Small intestine (tissue), 16 donors: ENCODE data around the gene CC2D1A. TPM values are rescaled to one million over a fixed set of nuclear protein-coding genes. Genes with fewer than 3 reads are reported as not detected.

Experiments used
- DNase-seq, 2 donors: peaks; one replicate each; pipeline versions ENCODE4 v3.0.0 to v3.0.0-alpha.2; 2013
- FAIRE-seq: peaks from 2 replicates; lab custom pipeline; 2012; peaks lifted over from hg19 to GRCh38; lab: Jason Lieb, UNC
- H3K27ac ChIP-seq, 3 donors: one replicate each; pipeline ENCODE4 v1.5.1; 2013; ENCODE audit warnings: low read length in 2 of 3, mild to moderate bottlenecking in 2 of 3, control low read depth in 1 of 3, inconsistent platforms in 1 of 3, low read depth in 1 of 3, moderate library complexity in 1 of 3
- H3K27me3 ChIP-seq, 3 donors: one replicate each; pipeline ENCODE4 v1.6.1; 2013; ENCODE audit warnings: low read length in 3 of 3, inconsistent platforms in 1 of 3; ENCODE audit not compliant: control insufficient read depth in 3 of 3, insufficient read depth in 3 of 3
- H3K36me3 ChIP-seq, 3 donors: one replicate each; pipeline ENCODE4 v1.6.1; 2013; ENCODE audit warnings: low read length in 3 of 3, inconsistent platforms in 1 of 3, low read depth in 1 of 3, mild to moderate bottlenecking in 1 of 3, moderate library complexity in 1 of 3; ENCODE audit not compliant: control insufficient read depth in 3 of 3, insufficient read depth in 2 of 3
- H3K4me1 ChIP-seq, 3 donors: one replicate each; pipeline ENCODE4 v1.6.1; 2013; ENCODE audit warnings: low read length in 2 of 3, inconsistent platforms in 1 of 3, low read depth in 1 of 3, mild to moderate bottlenecking in 1 of 3, moderate library complexity in 1 of 3; ENCODE audit not compliant: control insufficient read depth in 3 of 3, insufficient read depth in 2 of 3
- H3K4me3 ChIP-seq, 3 donors: one replicate each; pipeline ENCODE4 v1.5.1; 2013; ENCODE audit warnings: low read length in 3 of 3, control low read depth in 1 of 3, inconsistent platforms in 1 of 3, low read depth in 1 of 3, mild to moderate bottlenecking in 1 of 3, moderate library complexity in 1 of 3
- H3K9me3 ChIP-seq, 2 donors: one replicate each; pipeline ENCODE4 v1.6.1; 2013; ENCODE audit warnings: low read depth in 1 of 2, low read length in 1 of 2; ENCODE audit not compliant: control insufficient read depth in 2 of 2, insufficient read depth in 1 of 2
- WGBS, 3 donors: extraction: QIAGEN DNeasy Blood & Tissue Kit; methylation state at CpG; one replicate each; pipeline ENCODE4 v1.1.7; 2013; 5-methylcytosine and 5-hydroxymethylcytosine counted together
- long read RNA-seq, 10 donors: transcript quantifications; one replicate each; lab custom pipeline, GENCODE V29; 2026
- polyA plus RNA-seq, 4 donors: library from polyadenylated mRNA; stranded (reverse) in 3 of 4; unstranded in 1 of 4; fragments of 200-250 nt in 3 of 4; fragments of 120-200 nt in 1 of 4; gene quantifications; one replicate each; pipeline versions ENCODE4 v1.2.1 to v1.2.3, GENCODE V29; 2013
- donor health status: healthy with polysubstance abuse.
- donor health status: control.
- donor health status: control.
- donor health status: Bipolar disorder and iron deficiency.
- donor health status: healthy.

CC2D1A gene
- 100 to 1,000 TPM in 2 of 4 donors, 10 to 100 TPM in 2; 38.2 to 199 (median 103) TPM for polyA plus RNA-seq
- long read RNA-seq, donor 1: 0 reads
- long read RNA-seq, donor 2, partial matches to known transcripts: 5 of 6 reads
- long read RNA-seq, donor 2, other reads (novel, unspliced or antisense): 0 of 6 reads
- long read RNA-seq, donor 3: 0 reads
- long read RNA-seq, donor 4: 0 reads
- long read RNA-seq, donor 5: 0 reads
- long read RNA-seq, donor 6, partial matches to known transcripts: 12 of 13 reads
- long read RNA-seq, donor 6, other reads (novel, unspliced or antisense): 0 of 13 reads
- long read RNA-seq, donor 7, partial matches to known transcripts: 5 of 5 reads
- long read RNA-seq, donor 7, other reads (novel, unspliced or antisense): 0 of 5 reads
- long read RNA-seq, donor 8: 0 reads
- long read RNA-seq, donor 9: 0 reads
- long read RNA-seq, donor 10, partial matches to known transcripts: 5 of 5 reads
- long read RNA-seq, donor 10, other reads (novel, unspliced or antisense): 0 of 5 reads

- peaks cover 0 to 16% (median 5%) of the 10 kb centered on the region in 3 donors for H3K36me3 ChIP-seq
- H3K27me3 ChIP-seq: no peaks in the 10 kb centered on the region
- H3K27ac ChIP-seq: peak within 1 kb of the TSS; percentile 96 to 98 (median 97)
- H3K9me3 ChIP-seq: peaks cover 0 to 2% of the 10 kb centered on the region in 2 donors
- H3K4me1 ChIP-seq: peaks cover 0 to 12% (median 9%) of the 10 kb centered on the region in 3 donors
- DNase-seq: peak; percentile 93 to 96
- peak within 1 kb of the TSS; percentile 83 to 95 (median 85) for H3K4me3 ChIP-seq
- no peak for FAIRE-seq
- 7 to 16% (median 9%) methylated on average over 62 to 86 of the region's 86 CpGs for WGBS, 3 donors
These were observed at the start of gene CC2D1A, which contains the start of gene BRME1 for GRCh38 chr19:13905634-13906520. TSS of gene CC2D1A (plus strand) at chr19:13906201. CDS start at chr19:13906442, 241 bp downstream. TSS of gene BRME1 (minus strand) at chr19:13906117. CDS start at chr19:13904892, 1,225 bp downstream.

DNA sequence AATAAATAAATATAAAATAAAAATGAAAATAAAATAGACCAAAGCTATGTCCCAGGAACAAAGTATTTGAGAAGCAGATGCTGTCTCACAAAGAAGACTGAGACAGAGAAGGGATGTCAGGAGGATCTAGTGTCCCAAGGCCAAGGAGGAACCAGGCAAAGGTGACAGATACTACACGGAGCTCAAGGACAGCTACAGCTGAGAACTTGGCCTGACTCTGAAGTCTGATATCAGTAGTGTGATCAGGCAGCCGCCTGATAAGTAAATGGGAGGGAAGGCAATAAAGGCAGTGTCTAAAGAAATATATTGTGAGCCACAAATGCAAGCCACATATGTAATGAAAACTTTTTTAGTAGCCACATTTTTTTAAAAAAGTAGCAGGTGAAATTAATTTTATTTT lies 49.5 kb upstream of the CC2D1A start:
- DNase-seq (peak; percentile 59 to 81), FAIRE-seq (no peak)
- H3K4me3 ChIP-seq: no peak overlapping the region
- H3K9me3 ChIP-seq: peaks cover 0 to 3% of the 10 kb centered on the region in 2 donors
- WGBS, 3 donors: 19 to 59% (median 24%) methylated on average over 2 of the region's 2 CpGs
- peak overlapping the region in 1 of 3 donors; percentile 66 for H3K27ac ChIP-seq
- H3K36me3 ChIP-seq: no peaks in the 10 kb centered on the region
- no peaks in the 10 kb centered on the region for H3K27me3 ChIP-seq
- H3K4me1 ChIP-seq: peaks cover 0 to 17% (median 3%) of the 10 kb centered on the region in 3 donors

- Histone ChIP-seq H3K4me3 (no peak overlapping the region), H3K27ac (no peak overlapping the region), H3K9me3 (peaks cover 0 to under 1% of the 10 kb centered on the region in 2 donors), H3K4me1 (peaks cover 0 to 25% (median 3%) of the 10 kb centered on the region in 3 donors), H3K27me3 (peaks cover 0 to under 1% (median 0%) of the 10 kb centered on the region in 3 donors), H3K36me3 (no peaks in the 10 kb centered on the region)
- DNase-seq (no peak), FAIRE-seq (no peak)
- 91 to 100% (median 94%) methylated on average over 3 of the region's 3 CpGs for WGBS, 3 donors
These were observed 46.6 kb upstream of the CC2D1A start for GRCh38 chr19:13859361-13859880.

DNA sequence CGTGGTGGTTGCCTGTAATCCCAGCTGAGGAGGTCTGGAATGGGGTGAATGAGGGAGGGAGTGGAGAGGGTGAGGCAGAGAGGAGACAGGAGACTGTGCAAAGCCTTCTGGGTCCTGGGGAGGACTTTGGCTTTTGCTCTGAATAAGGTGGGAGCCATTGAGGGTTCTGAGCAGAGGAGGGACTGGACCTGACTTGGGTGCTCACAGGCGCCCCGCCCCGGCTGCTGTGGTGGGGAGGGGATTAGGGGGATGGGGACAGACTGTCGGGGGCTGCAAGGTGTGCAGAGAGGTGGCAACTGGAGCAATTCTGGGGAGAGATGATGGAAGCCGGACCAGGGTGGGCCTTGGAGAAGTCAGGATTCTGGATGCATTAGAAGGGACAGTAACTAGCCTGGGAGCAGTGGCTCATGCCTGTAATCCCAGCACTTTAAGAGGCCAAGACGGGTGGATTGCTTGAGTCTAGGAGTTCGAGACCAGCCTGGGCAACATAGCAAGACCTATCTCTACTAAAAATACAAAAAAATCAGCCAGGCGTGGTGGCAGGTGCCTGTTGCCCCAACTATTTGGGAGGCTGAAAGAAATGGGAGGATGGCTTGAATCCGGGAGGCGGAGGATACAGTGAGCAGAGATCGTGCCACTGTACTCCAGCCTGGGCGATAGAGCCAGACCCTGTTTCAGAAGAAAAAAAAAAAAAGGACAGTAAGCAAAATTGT lies 45.2 kb upstream of the CC2D1A start:
- Histone ChIP-seq H3K4me1 (peaks cover 0 to 28% (median 0%) of the 10 kb centered on the region in 3 donors), H3K9me3 (no peaks in the 10 kb centered on the region), H3K27ac (peak overlapping the region in 2 of 3 donors; percentile 82 to 99), H3K27me3 (peaks cover 0 to 5% (median 0%) of the 10 kb centered on the region in 3 donors), H3K36me3 (no peaks in the 10 kb centered on the region), H3K4me3 (no peak overlapping the region)
- WGBS, 3 donors: 75 to 84% (median 83%) methylated on average over 13 of the region's 13 CpGs
- DNase-seq (peak in 1 of 2 donors; percentile 14), FAIRE-seq (no peak)

DNA sequence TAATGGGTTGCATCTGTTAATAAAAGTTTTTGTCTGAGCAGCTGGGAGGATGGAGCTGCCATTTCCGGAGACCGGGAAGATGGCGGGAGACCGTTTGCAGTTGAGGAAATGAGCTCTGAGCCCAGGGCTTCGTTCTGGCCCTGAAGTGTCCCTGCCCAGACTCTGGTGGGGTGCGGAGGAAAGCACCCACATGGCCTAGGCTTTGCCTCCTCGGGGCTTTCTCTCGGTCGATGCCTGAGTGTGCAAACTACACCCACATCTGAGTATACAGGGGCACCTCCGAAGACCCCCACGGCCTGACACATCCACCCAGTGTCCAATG lies 44.6 kb upstream of the CC2D1A start:
- 22 to 39% (median 32%) methylated on average over 6 to 11 of the region's 11 CpGs for WGBS, 3 donors
- Histone ChIP-seq H3K9me3 (no peaks in the 10 kb centered on the region), H3K36me3 (no peaks in the 10 kb centered on the region), H3K4me1 (peaks cover 0 to 31% (median 0%) of the 10 kb centered on the region in 3 donors), H3K27me3 (peaks cover 0 to 9% (median under 1%) of the 10 kb centered on the region in 3 donors), H3K4me3 (peak overlapping the region in 2 of 3 donors; percentile 40 to 45), H3K27ac (peak overlapping the region; percentile 62 to 99 (median 82))
- DNase-seq (no peak), FAIRE-seq (no peak)

DNA sequence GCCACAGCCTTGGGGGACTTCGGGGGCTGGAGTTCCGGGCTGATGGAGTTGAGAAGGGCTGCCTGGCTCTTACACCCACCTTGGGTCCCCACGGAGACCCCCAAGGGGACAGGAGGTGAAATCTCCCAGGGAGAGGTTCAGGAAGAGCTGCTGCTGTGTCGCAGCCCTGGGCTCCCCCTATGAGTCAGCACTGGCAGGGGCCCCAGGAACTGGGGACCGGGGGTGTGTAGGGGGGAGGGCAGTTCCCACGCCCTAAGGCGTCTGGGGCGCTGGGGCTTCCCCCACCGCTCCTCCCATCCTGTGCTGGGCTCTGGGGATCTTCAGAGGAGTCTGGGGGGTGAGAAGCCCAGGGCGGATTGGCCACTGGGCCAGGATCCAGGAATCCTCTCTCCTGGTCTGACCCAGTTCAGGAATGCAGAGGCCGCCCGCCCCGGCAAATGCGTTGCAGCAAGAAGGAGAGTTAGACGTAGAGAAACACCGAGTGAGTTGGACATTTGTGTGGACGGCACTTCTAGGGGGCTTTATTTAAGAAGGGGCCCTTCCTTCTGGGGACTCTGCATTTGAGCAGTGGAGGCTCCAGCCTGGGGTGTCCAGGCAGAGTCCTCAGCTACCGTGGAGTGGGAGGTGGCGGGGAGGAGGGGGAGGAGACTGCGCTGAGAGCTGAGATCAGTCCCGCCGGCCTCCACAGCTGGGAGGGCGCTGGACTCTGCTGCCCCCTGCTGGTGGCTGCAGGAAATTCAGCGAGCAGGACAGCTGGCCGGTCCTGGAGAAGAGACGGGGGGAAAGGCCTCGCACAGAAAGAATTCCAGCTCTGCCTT lies 44.1 kb upstream of the CC2D1A start:
- Histone ChIP-seq H3K4me1 (peaks cover 0 to 27% (median 0%) of the 10 kb centered on the region in 3 donors), H3K9me3 (no peaks in the 10 kb centered on the region), H3K4me3 (peak overlapping the region; percentile 12 to 45 (median 40)), H3K36me3 (no peaks in the 10 kb centered on the region), H3K27ac (peak overlapping the region; percentile 62 to 99 (median 82)), H3K27me3 (peaks cover 0 to 9% (median 2%) of the 10 kb centered on the region in 3 donors)
- 0 to 1% (median 1%) methylated on average over 25 to 27 of the region's 27 CpGs for WGBS, 3 donors
- peak; percentile 87 to 97 for DNase-seq
- no peak for FAIRE-seq

DNA sequence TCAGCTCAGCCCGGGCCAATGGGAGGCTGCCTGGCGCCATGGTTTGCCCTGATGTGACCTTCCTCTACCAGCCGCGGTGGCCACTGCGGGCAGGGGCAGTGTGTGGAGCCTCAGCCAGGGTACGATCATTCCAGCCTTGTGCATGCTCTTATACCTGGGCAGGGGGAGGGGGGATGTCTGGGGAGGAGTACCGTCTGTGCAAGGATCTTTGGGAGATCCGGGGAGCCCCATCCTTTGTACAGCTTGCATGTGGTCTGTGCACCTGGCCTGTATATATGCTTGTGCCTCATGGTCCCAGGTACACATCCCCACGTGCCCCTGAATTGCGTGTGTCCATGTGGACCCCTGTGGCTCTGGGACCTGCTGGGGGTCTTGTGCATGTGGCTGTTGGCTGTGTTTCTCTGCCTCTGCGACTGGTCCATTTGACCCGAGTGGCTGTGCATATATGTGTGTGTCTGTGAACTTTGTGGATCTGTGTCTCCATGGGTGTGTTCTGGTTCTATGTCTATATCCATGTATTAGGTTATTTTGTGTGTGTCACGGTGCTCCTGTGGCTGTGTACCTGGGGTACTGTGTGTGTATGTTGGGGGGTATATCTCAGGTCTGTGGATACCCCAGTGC lies 41.8 kb upstream of the CC2D1A start:
- H3K36me3 ChIP-seq: peaks cover 0 to under 1% (median 0%) of the 10 kb centered on the region in 3 donors
- H3K9me3 ChIP-seq: no peaks in the 10 kb centered on the region
- peaks cover 0 to 27% (median 0%) of the 10 kb centered on the region in 3 donors for H3K4me1 ChIP-seq
- H3K4me3 ChIP-seq: no peak overlapping the region
- WGBS, 3 donors: 18 to 29% (median 26%) methylated on average over 13 of the region's 13 CpGs
- peaks cover 0 to 9% (median 2%) of the 10 kb centered on the region in 3 donors for H3K27me3 ChIP-seq
- H3K27ac ChIP-seq: peak overlapping the region in 2 of 3 donors; percentile 3 to 4
- FAIRE-seq: no peak
- peak in 1 of 2 donors; percentile 57 for DNase-seq
